NCI-H146 treated with DMSO at 0.1 percent for 48 hours (cell line): ENCODE results near the gene KIRREL2.
A peak's percentile ranks its signal among the peaks of the same experiment; 100 is the strongest.
"Not testable (repeated sequence)": the region's sequence is repeated elsewhere in the genome, so short reads cannot be mapped to it uniquely, and the experiment has no call there.

ENCODE experiments used
- DNase-seq: peaks from one replicate; lab custom pipeline; 2025; ENCODE audit not compliant: unreplicated experiment; lab: John Stamatoyannopoulos, UW

The KIRREL2 gene

DNA sequence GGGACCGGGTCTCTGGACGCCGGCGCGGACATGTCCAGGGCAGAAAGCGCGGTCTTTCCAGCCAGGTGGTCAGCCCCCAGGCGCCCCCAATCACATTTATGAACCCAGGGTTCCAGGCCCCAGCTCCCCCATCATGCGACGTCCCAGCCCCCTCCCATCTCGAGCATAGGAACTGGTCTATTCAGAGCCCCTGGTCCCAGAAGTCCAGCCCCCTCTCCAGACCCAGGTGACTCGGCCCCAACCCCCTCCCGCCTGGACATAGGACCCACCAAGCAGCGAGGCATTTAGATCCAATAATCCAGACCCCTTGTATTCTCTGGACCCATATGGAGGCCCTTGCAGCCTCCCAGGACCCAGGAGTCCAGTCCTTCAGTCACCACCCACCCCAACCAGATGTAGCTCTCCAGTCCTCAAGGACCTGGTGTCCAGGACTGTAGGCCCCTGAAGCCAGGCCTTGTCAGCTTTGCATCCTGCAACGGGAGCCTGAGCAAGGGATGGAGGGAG is 12.2 kb downstream of the KIRREL2 start:
- DNase-seq, result no peak

DNA sequence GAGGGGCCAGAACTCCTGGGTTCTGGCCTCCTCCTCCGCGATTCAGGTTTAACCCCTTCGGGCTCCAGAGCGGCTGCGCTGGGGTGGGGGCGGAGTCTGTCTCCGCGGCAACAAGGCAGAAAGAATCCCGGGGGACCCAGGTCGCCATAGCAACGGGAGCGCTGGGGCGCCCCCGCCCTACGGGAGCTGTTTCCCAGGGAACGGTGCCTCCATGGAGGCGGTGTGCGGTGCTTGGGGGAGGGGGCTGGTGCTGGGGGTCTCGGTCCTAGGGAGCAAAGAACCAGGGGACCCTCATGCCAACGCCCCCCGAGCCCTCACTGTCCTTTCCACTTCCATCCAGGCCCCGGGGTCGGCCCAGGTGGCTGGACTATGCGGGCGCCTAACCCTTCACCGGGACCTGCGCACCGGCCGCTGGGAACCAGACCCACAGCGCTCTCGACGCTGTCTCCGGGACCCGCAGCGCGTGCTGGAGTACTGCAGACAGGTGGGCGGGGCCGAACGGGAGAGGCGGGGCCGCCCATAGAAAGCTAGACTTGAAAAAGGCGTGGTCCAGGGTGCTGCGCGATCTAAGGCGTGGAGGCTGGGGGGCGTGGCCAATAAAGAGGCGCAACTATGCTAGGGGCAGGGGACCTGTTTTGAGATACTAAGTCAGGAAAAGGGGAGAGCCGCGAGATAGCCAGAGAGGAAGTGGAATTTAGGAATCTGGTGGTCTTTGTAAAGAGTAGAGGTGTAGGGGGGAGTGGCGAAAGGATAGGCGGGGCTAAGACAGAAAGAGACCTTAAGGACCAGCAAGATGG is 12.8 kb downstream of the KIRREL2 start:
- peak; percentile 93 for DNase-seq

DNA sequence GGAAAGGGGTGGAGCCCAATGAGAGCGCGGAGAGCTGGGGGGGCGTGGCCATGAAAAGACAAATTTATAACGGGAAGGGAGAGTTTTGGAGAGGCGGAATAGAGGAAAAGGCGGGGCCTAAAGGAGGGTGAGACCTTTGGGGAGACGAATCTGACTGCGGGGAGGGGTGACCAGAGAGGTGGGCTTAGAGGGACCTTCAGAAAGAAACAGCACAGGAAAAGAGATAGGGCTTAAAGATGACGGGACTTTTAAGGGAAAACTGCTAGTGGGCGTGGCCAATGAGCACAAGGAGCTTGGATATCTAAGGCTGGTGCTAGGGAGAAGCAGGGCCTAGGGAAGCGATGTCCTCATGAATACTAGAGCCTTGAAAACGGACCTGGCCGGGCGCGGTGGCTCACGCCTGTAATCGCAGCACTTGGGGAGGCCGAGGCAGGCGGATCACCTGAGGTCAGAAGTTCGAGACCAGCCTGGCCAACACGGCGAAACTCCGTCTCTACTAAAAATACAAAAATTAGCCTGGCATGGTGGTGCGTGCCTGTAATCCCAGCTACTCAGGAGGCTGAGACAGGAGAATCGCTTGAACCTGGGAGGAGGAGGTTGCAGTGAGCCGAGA is 13.5 kb downstream of the KIRREL2 start:
- not testable (repeated sequence) for DNase-seq

DNA sequence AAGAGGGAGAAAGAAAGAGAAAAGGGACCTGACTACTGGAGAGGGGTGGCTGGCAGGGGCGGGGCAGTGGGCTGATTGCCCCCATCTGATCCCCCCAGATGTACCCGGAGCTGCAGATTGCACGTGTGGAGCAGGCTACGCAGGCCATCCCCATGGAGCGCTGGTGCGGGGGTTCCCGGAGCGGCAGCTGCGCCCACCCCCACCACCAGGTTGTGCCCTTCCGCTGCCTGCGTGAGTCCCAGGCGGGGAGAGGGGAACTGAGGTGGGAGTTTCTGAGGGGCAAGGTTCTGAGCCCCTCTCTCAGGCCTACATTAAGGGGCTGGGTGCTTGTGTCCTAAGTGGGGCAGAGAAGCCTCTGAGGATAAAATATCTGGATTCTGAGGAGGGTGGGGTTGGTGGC is 14.1 kb downstream of the KIRREL2 start:
- DNase-seq, result no peak

DNA sequence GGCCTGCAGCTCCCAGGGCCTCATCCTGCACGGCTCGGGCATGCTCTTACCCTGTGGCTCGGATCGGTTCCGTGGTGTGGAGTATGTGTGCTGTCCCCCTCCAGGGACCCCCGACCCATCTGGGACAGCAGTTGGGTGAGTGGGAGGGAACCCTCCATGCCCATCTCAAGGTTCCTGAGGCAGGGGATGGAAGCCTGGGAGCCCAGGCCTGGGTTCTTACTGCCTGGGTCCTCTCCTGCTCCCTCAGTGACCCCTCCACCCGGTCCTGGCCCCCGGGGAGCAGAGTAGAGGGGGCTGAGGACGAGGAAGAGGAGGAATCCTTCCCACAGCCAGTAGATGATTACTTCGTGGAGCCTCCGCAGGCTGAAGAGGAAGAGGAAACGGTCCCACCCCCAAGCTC is 14.9 kb downstream of the KIRREL2 start:
- DNase-seq, result no peak

DNA sequence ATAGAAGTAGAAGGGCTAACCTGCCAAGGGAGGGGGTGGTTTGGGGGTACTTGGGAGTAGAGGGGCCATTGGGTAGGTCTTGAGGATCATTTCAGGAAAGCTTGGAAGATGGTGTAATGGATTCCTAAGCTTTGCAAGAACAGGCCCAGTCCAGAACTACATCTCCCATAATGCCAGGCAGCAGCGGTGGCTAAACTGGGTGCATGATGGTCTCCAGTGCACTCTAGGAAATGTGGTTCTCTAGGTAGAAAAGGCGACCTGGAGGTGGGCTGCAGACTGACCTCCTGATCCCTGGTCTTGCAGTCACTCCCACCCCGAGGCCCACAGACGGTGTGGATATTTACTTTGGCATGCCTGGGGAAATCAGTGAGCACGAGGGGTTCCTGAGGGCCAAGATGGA is 15.5 kb downstream of the KIRREL2 start:
- DNase-seq, result no peak

DNA sequence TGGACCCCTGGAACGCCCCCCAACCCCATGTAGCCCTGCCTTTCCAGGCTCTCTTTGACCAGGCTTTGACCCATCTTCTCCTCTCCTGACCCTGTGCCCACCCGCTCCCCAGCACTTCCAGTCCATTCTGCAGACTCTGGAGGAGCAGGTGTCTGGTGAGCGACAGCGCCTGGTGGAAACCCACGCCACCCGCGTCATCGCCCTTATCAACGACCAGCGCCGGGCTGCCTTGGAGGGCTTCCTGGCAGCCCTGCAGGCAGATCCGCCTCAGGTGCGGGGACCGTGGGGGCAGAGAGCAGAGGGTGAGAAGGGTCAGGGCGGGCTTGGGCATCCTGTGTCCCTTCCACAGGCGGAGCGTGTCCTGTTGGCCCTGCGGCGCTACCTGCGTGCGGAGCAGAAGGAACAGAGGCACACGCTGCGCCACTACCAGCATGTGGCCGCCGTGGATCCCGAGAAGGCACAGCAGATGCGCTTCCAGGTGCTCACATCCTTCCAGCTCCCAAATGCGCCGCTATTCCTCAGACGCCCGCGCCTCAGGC is 17.8 kb downstream of the KIRREL2 start:
- DNase-seq, result no peak

DNA sequence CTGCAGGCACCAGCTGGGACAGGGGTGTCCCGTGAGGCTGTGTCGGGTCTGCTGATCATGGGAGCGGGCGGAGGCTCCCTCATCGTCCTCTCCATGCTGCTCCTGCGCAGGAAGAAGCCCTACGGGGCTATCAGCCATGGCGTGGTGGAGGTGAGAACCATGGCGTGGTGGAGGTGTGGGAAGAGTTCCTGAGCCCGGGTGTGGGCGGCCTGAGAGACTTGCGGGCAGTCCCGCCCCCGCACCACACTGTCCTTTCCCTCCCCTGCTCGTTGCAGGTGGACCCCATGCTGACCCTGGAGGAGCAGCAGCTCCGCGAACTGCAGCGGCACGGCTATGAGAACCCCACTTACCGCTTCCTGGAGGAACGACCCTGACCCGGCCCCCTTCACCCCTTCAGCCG is 22.4 kb downstream of the KIRREL2 start:
- DNase-seq, result no peak

DNA sequence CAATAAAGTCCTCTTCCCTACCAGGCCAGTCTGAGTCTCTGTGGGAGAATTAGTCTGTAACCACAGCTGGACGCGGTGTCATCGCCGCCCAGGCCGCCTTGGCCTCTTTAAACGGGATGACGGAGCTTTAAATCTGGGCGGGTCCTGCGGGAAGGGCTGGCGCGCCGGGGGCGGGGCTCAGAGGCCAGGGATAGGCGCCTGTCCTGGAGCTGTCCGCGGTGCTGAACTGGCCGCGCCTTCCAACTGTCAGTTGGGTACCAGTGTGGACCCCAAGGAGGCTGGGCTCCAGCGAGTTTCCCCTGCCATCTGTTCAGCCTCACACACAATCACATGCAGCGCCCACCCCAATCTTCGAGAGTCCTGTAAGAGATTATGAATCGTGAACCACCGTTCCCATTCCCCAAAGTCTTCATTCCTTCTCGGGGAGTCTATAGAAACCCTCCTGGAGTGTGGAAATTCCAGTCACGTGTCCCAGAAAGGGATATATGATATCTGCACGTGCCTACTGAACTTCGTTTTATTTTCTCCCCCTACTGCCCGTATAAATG is 23.1 kb downstream of the KIRREL2 start:
- DNase-seq, result peak; percentile 17

DNA sequence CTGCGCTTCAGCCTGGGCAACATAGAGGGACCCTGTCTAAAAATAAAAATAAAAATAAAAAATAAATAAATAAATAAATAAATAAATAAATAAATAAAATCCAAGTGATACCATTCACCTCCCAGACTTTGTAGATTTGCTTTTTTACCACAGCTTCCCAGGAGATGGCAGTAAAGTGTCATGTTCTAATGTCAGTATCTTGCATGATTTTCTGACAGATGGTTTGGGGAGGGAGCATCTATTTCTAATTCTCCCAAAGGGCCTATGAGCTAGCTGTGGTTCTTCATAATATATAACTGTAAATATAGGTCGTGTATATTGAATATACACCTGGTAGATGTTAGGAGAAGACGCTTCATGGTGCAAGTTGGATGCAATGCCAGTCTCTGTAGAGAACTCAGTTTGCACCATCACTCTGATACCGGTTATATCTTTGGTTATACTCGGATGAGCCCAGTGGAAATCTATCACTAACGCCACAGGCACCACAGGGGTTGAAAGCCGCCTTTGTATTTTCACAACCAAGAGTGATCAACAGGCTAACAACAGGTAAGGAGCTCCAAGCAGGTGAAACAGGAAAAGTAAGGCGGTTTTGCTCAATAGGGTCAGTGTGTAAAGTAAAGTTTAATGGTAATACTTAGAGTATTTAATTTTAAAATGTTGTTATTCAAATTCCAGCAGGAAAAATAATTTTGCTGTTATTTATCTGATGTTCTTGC is 25.6 kb downstream of the KIRREL2 start:
- DNase-seq, result peak; percentile 78

DNA sequence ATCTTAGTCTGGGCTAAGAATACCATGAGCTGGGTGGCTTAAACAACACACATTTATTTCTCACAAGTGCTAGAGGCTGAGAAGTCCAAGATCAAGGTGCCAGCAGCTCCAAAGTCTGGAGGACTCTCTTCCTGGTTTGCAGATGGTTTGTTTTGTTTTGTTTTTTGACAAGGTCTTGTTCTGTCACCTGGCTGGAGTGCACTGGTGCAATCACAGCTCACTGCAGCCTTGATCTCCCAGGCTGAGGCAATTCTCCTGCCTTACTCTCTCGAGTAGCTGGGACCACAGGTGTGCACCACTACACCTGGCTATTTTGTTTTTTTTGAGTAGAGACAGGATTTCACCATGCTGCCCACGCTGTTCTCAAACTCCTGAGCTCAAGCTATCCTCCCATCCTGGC is 27.2 kb downstream of the KIRREL2 start:
- no peak for DNase-seq

DNA sequence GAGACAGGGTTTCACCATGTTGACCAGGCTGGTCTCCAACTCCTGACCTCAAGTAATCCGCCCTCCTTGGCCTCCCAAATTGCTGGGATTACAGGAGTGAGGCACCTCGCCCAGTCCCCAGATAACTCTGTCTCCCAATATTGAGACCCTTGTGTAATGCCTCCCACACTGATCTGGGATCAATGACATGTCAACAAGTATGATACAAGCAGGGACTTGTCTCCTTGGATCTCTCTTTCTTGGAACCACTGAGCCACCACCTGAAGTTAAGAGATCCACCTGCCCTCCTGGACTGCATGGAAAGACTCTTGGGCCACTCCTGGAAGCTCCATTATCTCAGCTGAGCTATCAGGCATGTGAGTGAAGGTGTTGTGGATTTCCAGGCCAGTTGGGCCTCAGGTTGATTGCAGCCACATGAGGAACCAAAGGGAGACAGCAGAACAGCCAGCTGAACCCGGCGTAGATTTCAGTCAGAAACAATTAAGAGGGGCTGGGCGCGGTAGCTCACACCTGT is 28.6 kb downstream of the KIRREL2 start:
- DNase-seq, result no peak

DNA sequence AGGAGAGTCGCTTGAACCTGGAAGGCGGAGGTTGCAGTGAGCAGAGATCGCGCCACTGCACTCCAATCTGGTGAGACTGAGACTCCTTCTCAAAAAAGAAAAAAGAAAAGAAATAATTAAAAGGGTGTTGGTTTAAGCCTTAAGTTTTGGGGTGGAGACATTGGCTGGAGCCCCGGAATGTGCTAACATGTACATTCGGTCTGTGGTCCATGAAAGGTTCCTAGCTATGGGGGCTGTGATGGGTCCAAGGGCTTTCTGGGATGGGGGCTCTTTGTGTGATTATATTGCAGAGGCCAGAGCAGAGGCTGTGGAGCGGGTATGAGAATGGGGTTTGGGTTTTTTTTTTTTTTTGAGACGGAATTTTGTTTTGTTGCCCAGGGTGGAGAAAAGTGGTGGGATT is 29.2 kb downstream of the KIRREL2 start:
- DNase-seq, result no peak

DNA sequence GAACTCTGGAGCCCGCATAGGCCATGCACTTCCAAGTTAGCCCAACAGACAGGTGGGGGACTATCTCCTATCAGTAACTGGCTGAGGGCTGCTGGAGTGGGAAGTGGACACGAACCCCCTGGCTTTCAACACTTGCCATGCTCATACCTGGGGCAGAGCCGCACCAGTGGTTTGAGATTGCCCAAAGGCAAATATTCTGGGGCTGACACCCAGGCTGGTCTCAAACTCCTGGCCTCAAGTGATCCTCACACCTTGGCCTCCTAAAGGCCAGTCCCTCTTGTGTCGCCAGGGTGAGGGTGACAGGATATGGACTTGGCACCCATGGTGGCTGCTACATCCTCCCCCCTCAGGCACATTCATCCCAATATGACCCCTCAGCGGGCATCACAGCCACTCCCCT is 30.5 kb downstream of the KIRREL2 start:
- DNase-seq, result no peak

DNA sequence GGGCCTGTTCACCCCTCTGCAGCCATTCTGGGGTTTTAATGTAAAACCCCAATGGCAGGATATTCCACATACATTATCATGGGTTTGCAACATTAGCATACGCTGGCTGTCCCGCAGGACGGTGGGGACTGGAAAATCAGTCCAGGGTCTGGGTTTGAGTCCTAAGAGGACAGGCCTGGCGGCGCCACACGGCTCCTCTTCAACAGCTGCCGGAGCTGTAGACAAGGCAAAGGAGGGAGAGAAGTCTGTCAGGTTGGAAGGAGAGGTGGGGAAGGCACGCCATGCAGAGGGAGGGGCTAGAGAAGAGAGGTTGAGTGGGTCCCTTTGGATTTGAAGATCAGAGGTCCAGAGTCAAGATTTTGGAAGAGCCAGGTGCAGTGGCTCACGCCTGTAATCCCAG is 31.7 kb downstream of the KIRREL2 start:
- no peak for DNase-seq

DNA sequence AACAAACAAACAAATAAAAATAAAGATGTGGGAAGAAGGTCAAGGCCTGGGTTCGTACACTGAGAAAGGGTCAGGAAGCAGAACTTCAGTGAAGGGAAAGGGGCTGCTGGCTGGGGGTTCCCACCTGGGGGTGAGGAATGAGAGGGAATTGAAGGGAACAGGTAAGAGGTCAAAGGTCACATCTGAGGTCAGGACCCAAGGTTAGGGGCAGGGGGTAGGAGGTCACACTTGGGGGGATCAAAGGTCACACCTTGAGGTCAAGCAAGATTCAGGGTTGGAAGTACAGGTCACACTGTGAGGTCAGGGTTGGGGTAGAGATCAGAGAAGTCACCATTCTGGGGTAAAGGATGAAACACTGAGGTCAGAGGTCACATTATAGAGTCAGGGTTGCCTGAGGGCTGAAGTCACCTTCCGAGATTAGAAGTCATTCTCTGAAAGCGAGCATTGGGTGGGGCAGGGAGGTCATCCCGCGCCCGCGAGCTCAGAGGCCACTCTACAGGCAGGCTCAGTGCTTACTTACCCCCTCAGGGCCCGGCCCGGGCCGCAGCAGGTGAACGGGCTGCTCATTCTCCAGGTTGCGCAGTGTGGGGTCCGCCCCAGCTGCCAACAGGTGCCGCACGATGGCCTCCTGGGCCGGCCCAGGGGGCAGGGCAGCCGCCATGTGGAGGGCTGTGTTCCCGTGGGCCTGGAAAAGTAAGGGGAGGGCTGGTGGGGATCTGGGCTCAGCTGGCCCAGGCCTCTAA is 32.8 kb downstream of the KIRREL2 start:
- no peak for DNase-seq

DNA sequence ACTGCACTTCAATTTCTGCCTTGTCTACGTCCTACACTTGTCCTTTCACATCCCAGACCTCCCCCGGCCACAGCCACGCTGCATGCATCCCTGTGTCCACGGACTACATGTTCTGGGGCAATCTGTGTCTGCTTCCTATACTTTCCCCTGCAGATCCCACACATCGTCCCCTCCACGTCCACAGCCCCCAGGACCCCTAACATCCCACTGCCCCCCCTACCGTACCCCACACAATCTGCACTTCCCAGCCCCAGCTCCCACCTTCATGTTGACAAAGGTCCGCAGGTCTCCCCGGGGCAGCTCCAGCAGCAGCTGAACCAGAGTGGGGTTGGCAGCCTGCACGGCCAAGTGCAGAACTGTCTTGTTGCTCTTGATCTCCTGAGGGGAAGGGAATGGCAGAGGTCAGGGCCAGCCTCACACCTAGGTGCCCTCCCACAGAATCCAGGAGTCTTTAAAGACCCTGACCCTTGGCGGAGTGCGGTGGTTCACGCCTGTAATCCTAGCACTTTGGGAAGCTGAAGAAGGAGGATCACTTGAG is 33.5 kb downstream of the KIRREL2 start:
- DNase-seq, result no peak

DNA sequence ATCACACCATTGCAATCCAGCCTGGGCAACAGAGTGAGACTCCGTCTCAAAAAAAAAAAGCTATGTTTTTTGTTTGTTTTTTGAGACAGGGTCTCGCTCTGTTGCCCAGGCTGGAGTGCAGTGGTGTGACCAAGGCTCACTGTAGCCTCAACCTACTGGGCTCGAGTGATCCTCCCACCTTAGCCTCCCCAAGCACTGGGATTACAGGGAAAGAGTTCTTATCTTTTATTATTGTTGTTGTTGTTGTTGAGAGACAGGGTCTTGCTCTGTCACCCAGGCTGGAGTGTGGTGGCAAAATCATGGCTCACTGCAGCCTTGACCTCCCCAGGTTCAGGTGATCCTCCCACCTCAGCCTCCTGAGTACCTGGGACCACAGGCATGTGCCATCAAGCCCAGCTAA is 35.1 kb downstream of the KIRREL2 start:
- DNase-seq, result not testable (repeated sequence)

DNA sequence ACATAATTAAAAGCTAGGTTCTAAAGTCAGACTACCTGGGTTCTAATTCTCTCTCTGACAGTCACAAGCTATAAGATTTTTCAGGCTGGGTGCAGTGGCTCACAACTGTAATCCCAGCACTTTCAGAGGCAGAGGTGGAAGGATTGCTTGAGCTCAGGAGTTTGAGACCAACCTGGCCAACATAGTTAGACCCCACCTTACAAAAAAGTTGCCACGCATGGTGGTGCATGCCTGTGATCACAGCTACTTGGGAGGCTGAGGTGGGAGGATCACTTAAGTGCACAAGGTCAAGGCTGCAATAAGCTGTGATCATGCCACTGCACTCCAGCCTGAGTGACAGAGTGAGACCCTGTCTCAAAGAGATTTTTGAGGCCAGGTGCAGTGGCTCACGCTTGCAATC is 37.6 kb downstream of the KIRREL2 start:
- DNase-seq, result no peak

DNA sequence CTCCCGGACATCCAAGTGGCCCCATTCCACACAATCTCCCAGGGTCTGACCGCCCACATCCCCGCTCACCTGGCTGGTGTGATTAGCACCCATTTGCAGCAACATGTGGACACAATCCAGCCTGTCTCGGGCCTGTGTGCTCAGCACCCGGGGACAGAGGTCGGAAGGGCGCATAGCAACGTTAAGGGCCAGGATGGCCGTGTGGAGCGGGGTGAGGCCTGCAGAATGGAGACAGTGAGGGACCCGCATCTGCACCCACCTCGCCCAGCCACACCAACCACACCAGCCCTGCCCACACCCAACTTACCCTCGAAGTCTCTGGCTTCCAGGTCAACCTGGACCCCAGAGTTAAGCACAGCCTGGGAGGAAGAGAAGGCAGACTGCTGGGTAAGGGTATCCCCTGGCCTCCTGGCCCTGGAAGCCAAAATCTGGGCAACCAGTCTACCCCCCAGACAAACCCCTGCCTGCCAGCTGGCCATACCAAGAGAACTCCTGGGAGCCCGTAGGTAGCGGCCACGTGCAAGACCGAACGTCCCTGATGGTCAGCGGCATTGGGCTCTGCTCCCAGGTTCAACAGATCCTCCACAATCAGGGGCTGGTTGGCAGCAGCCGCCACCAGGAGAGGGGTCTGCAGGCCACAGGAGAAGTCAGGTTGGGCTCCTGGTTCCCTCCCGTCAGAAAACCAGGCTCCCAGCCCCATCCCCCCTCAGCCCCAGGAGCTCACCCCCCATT is 39.4 kb downstream of the KIRREL2 start:
- DNase-seq, result no peak
